ENCODE results near the gene KPNB1.

Gene KPNB1

GRCh38 chr17:47638903-47639302, 10.8 kb upstream of the KPNB1 start:
- no peak for DNase-seq

- no peak for DNase-seq
These were observed 9.6 kb upstream of the KPNB1 start for GRCh38 chr17:47640076-47640475.

GRCh38 chr17:47641202-47641601, 8.5 kb upstream of the KPNB1 start:
- DNase-seq, result no peak

GRCh38 chr17:47643116-47643515, 6.6 kb upstream of the KPNB1 start:
- DNase-seq, result no peak

- no peak for DNase-seq
These were observed 5.4 kb upstream of the KPNB1 start for GRCh38 chr17:47644324-47644723.

GRCh38 chr17:47649972-47650524, 329 bp downstream of the KPNB1 start:
- no peak for DNase-seq

- DNase-seq, result peak; percentile 92
These were observed 1.1 kb downstream of the KPNB1 start for GRCh38 chr17:47650525-47651522.

- no peak for DNase-seq
These were observed 2.0 kb downstream of the KPNB1 start for GRCh38 chr17:47651704-47652103.

GRCh38 chr17:47652570-47652969, 2.9 kb downstream of the KPNB1 start:
- DNase-seq, result no peak

GRCh38 chr17:47653442-47653841, 3.7 kb downstream of the KPNB1 start:
- DNase-seq, result no peak

- no peak for DNase-seq
These were observed 5.3 kb downstream of the KPNB1 start for GRCh38 chr17:47654991-47655390.

GRCh38 chr17:47660064-47660492, 10.4 kb downstream of the KPNB1 start:
- no peak for DNase-seq

GRCh38 chr17:47663912-47664623, 14.3 kb downstream of the KPNB1 start:
- DNase-seq, result peak; percentile 89

- no peak for DNase-seq
These were observed 14.9 kb downstream of the KPNB1 start for GRCh38 chr17:47664624-47664941.

GRCh38 chr17:47665655-47666054, 15.9 kb downstream of the KPNB1 start:
- no peak for DNase-seq

GRCh38 chr17:47669081-47669480, 19.4 kb downstream of the KPNB1 start:
- DNase-seq, result no peak

- no peak for DNase-seq
These were observed 20.3 kb downstream of the KPNB1 start for GRCh38 chr17:47670064-47670463.

- DNase-seq, result no peak
These were observed 24.8 kb downstream of the KPNB1 start for GRCh38 chr17:47674499-47674898.

- no peak for DNase-seq
These were observed 25.9 kb downstream of the KPNB1 start for GRCh38 chr17:47675380-47676198.

- no peak for DNase-seq
These were observed 26.4 kb downstream of the KPNB1 start for GRCh38 chr17:47676199-47676472.

- DNase-seq, result no peak
These were observed 26.9 kb downstream of the KPNB1 start for GRCh38 chr17:47676510-47677165.

- no peak for DNase-seq
These were observed 28.5 kb downstream of the KPNB1 start for GRCh38 chr17:47678196-47678595.

GRCh38 chr17:47682138-47682537, 32.4 kb downstream of the KPNB1 start:
- no peak for DNase-seq

All from NCI-H1694 (cell line).